ENCODE results near the gene NAA80.

DNA sequence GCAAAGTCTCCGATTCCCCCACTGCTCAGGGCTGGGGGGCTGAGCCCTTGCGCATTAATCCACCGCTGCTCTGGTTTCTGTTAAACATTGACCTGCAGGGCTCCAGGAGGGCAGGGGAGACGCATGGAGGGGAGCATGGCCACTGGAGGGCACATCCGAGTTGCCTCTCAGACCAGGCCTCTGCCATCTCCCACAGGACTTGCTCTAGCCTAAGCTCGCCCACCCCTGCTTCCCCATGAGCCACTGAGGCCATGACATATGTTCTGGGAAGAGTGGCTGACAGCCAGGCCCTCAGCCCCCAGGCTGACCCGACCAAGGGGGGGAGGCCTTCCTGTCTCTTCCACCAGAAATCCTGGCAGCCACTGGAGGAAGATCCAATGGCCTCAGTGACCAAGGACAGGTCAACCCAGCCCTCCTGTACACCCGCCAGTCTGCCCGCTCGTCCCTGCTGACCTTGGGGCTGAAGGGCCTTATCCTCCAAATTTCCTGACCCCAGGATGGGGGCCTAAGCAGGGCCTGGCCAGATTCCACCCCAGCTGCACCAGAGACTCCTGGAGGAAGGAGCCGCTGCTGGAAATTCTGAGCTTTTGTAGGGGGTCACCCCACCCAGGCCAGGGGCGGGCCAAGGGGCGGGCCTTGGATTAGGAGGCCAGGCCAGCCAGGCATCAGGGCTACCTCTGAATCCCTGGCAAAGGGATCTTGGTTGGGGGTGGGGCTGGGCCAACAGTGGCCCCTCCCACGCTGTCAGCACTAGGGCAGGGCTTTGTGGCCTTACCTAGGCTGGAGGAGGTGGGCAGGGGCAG lies 4.0 kb upstream of the NAA80 start, which contains the start of gene HYAL1:
- TF ChIP-seq POLR2A (IDR thresholded peaks at IDR 0.05) (no peak), POLR2AphosphoS5 (IDR thresholded peaks at IDR 0.05) (peak; percentile 28 to 52 (median 47)), EP300 (IDR thresholded peaks at IDR 0.05) (no peak)
- TF ChIP-seq, protein P1, sequence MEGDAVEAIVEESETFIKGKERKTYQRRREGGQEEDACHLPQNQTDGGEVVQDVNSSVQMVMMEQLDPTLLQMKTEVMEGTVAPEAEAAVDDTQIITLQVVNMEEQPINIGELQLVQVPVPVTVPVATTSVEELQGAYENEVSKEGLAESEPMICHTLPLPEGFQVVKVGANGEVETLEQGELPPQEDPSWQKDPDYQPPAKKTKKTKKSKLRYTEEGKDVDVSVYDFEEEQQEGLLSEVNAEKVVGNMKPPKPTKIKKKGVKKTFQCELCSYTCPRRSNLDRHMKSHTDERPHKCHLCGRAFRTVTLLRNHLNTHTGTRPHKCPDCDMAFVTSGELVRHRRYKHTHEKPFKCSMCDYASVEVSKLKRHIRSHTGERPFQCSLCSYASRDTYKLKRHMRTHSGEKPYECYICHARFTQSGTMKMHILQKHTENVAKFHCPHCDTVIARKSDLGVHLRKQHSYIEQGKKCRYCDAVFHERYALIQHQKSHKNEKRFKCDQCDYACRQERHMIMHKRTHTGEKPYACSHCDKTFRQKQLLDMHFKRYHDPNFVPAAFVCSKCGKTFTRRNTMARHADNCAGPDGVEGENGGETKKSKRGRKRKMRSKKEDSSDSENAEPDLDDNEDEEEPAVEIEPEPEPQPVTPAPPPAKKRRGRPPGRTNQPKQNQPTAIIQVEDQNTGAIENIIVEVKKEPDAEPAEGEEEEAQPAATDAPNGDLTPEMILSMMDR (IDR thresholded peaks at IDR 0.05), result peak in 1 of 7 experiments; percentile 21
